Measurements from ENCODE around the gene ADCY9. TPM values are rescaled to one million over a fixed set of nuclear protein-coding genes. Genes with fewer than 3 reads are reported as not detected.

Gene ADCY9
- total RNA-seq, 1 experiment from 2014 or later = 11.5 TPM

- no peak for TF ChIP-seq ATF1 (CRISPR knock-in tag; IDR thresholded peaks at IDR 0.05)
Measured at GRCh38 chr16:4090351-4090851, 25.8 kb downstream of the ADCY9 start (continued).

GRCh38 chr16:4089811-4090301 is 26.4 kb downstream of the ADCY9 start:
- no peaks in the 10 kb centered on the region for H3K27me3 Mint-ChIP-seq (ENCODE audit: low read depth)
- no peaks in the 10 kb centered on the region for H3K9me3 Mint-ChIP-seq
- ATAC-seq (peak; percentile 38), DNase-seq (ENCODE audit: low spot score) (no peak)
- ChIA-PET CTCF (interaction anchor here (0.6 to 1.1 kb wide), 2 partner anchors 107 to 151 kb away, joined by 3 to 4 read pairs; no protein-coding TSS in a partner anchor), POLR2A (no interaction called here)
- TF ChIP-seq NR2C2 (CRISPR knock-in tag; IDR thresholded peaks at IDR 0.05) (no peak), TP53 (CRISPR knock-in tag; IDR thresholded peaks at IDR 0.05) (no peak), CREB1 (CRISPR knock-in tag; IDR thresholded peaks at IDR 0.05) (no peak), ATF1 (CRISPR knock-in tag; IDR thresholded peaks at IDR 0.05) (no peak), NFYB (CRISPR knock-in tag; conservative IDR thresholded peaks at IDR 0.05; ENCODE audit: low read depth) (no peak), USF1 (CRISPR knock-in tag; IDR thresholded peaks at IDR 0.05) (no peak), HMGA2 (CRISPR knock-in tag; IDR thresholded peaks at IDR 0.05) (no peak), ZNF121 (CRISPR knock-in tag; IDR thresholded peaks at IDR 0.05) (no peak), ELF4 (CRISPR knock-in tag; IDR thresholded peaks at IDR 0.05; ENCODE audit: low read depth) (no peak), ZNF425 (CRISPR knock-in tag; conservative IDR thresholded peaks at IDR 0.05) (no peak), ERG (CRISPR knock-in tag; IDR thresholded peaks at IDR 0.05) (no peak), E2F1 (CRISPR knock-in tag; IDR thresholded peaks at IDR 0.05) (no peak), MAX (CRISPR knock-in tag; IDR thresholded peaks at IDR 0.05) (no peak), FOXP4 (CRISPR knock-in tag; IDR thresholded peaks at IDR 0.05) (no peak), ZNF416 (CRISPR knock-in tag; IDR thresholded peaks at IDR 0.05) (no peak), ATF3 (CRISPR knock-in tag; conservative IDR thresholded peaks at IDR 0.05) (no peak)
- no peaks in the 10 kb centered on the region for H3K36me3 Mint-ChIP-seq
- peaks cover 22% of the 10 kb centered on the region for H3K4me1 Mint-ChIP-seq
- no peak overlapping the region; the same call in 1 of the 2 replicates for H3K27ac Mint-ChIP-seq
- no peak overlapping the region for H3K4me3 Mint-ChIP-seq
